Nephron (organoid): ENCODE measurements around the gene CTXN1.
A peak's percentile ranks its signal among the peaks of the same experiment; 100 is the strongest.

ENCODE experiments used
- H3K27ac Mint-ChIP-seq, 3 experiments: 2 replicates each; pipeline ENCODE4 v1.8.0; 2020; ENCODE audit warnings: mixed read lengths in 3 of 3, mild to moderate bottlenecking in 2 of 3, moderate library complexity in 1 of 3
- H3K27me3 Mint-ChIP-seq: 2 replicates; pipeline ENCODE4 v1.8.0; 2021; ENCODE audit warnings: low read depth, mild to moderate bottlenecking, moderate library complexity, mixed read lengths
- H3K36me3 Mint-ChIP-seq: 2 replicates; pipeline ENCODE4 v1.8.0; 2020; ENCODE audit warnings: low read depth, mixed read lengths
- H3K4me1 Mint-ChIP-seq: 2 replicates; pipeline ENCODE4 v1.8.0; 2020; ENCODE audit warnings: mixed read lengths
- H3K4me3 Mint-ChIP-seq, 3 experiments: 2 replicates each; pipeline ENCODE4 v1.8.0; 2020; ENCODE audit warnings: mild to moderate bottlenecking in 3 of 3, mixed read lengths in 3 of 3, moderate library complexity in 2 of 3
- H3K9me3 Mint-ChIP-seq: 2 replicates; pipeline ENCODE4 v1.8.0; 2020; ENCODE audit warnings: mixed read lengths
- CTCF ChIP-seq, 3 experiments: fragments of 200-600 bp; sonication (generic); IDR thresholded peaks; one replicate each; pipeline ENCODE4 v1.5.0; 2021; ENCODE audit warnings: antibody characterized with exemption in 3 of 3; ENCODE audit not compliant: unreplicated experiment in 3 of 3

CTXN1 gene

DNA sequence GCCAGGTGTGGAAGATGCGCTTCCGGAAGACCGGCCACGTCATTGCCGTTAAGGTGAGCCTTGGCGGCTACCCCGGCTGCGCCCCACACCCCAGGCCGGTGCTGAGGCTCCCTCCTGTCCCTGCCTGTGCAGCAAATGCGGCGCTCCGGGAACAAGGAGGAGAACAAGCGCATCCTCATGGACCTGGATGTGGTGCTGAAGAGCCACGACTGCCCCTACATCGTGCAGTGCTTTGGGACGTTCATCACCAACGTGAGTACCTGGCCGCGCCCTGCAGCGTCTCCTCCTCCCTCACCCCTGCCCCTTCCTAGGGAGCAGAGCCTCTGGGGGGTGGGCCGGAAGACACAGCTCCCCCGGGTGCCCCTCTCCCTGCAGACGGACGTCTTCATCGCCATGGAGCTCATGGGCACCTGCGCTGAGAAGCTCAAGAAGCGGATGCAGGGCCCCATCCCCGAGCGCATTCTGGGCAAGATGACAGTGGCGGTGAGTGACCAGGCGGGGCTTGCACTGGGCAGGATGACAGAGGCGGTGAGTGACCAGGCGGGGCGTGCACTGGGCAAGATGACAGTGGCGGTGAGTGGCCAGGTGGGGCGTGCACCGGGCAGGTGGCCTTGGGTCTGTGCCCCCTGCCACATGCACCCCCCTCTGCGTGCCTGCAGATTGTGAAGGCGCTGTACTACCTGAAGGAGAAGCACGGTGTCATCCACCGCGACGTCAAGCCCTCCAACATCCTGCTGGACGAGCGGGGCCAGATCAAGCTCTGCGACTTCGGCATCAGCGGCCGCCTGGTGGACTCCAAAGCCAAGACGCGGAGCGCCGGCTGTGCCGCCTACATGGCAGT is 15.4 kb downstream of the CTXN1 start:
- Mint-ChIP-seq H3K27me3 (peaks cover 21% of the 10 kb centered on the region), H3K27ac (no peak overlapping the region), H3K4me1 (peaks cover 4% of the 10 kb centered on the region), H3K4me3 (no peak overlapping the region), H3K9me3 (no peaks in the 10 kb centered on the region), H3K36me3 (peaks cover 13% of the 10 kb centered on the region)
- TF ChIP-seq CTCF (IDR thresholded peaks at IDR 0.05; ENCODE audit: unreplicated experiment in 3 of 3) = no peak

DNA sequence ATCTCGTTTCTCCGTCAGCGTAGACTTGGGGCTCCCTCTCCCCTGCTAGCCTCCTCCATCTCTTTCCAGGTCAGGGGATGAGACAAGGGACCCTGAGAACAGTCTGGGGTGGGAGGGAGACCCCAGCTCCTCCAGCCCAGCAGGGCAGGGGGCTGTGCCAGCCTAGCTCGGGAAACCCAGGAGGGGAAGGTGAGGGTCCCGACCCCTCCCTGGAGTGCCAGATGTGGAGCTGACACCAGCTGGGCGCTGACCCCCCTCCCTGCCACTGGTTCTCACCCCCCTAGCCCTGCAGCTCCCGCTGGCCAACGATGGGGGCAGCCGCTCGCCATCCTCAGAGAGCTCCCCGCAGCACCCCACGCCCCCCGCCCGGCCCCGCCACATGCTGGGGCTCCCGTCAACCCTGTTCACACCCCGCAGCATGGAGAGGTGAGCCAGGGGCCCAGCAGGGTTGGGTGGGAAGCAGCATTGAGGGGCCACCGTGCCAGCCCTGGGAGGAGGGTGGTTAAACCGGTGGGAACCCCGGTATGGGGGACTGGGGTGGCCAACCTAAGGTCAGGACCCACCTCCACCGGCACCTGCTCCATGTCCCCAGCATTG is 16.4 kb downstream of the CTXN1 start:
- Mint-ChIP-seq H3K4me1 (peaks cover 13% of the 10 kb centered on the region), H3K27ac (no peak overlapping the region), H3K36me3 (peaks cover 13% of the 10 kb centered on the region), H3K27me3 (peaks cover 12% of the 10 kb centered on the region), H3K4me3 (no peak overlapping the region), H3K9me3 (no peaks in the 10 kb centered on the region)
- no peak for TF ChIP-seq CTCF (IDR thresholded peaks at IDR 0.05; ENCODE audit: unreplicated experiment in 3 of 3)

- Mint-ChIP-seq H3K4me3 (no peak overlapping the region), H3K27me3 (peaks cover 5% of the 10 kb centered on the region), H3K27ac (no peak overlapping the region), H3K36me3 (peaks cover 13% of the 10 kb centered on the region), H3K4me1 (peaks cover 13% of the 10 kb centered on the region), H3K9me3 (no peaks in the 10 kb centered on the region)
- TF ChIP-seq CTCF (IDR thresholded peaks at IDR 0.05; ENCODE audit: unreplicated experiment in 3 of 3) = no peak
Measured at GRCh38 chr19:7908742-7909461, 17.0 kb downstream of the CTXN1 start.

- Mint-ChIP-seq H3K27ac (no peak overlapping the region), H3K9me3 (no peaks in the 10 kb centered on the region)
- TF ChIP-seq CTCF (IDR thresholded peaks at IDR 0.05; ENCODE audit: unreplicated experiment in 3 of 3) = no peak
Measured at GRCh38 chr19:7908078-7908699, 17.7 kb downstream of the CTXN1 start.

DNA sequence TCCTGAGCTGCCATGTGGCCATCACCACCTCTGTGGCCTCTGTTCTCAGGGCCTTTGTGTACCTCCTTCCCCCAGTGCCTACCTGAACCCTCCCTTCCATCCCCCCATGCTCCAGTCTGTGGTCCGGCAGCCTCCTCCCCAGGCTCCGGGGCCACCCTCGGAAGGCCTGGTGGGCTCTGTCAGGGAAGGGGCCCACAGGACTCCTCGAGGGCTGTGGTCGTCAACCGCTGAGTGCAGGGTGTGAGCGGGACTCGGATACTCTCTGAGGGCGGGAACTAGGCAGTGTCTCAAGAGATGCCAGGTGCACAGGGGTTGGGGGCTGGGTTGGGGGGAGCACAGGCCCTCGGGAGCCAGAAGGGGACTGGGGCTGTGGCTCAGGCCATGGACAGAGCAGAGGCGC is 18.4 kb downstream of the CTXN1 start:
- Mint-ChIP-seq H3K36me3 (peaks cover 8% of the 10 kb centered on the region), H3K4me1 (peaks cover 19% of the 10 kb centered on the region)
- TF ChIP-seq CTCF (IDR thresholded peaks at IDR 0.05; ENCODE audit: unreplicated experiment in 3 of 3) = no peak

More at GRCh38 chr19:7908078-7908699, 17.7 kb downstream of the CTXN1 start:
- H3K4me3 Mint-ChIP-seq = no peak overlapping the region
- no peaks in the 10 kb centered on the region for H3K27me3 Mint-ChIP-seq
- H3K36me3 Mint-ChIP-seq = peaks cover 13% of the 10 kb centered on the region
- H3K4me1 Mint-ChIP-seq = peaks cover 16% of the 10 kb centered on the region

More for the DNA sequence above, 18.4 kb downstream of the CTXN1 start:
- Mint-ChIP-seq H3K27ac (no peak overlapping the region), H3K27me3 (no peaks in the 10 kb centered on the region), H3K9me3 (no peaks in the 10 kb centered on the region), H3K4me3 (peak overlapping the region in 2 of 3 experiments; percentile 43 to 56)
